ENCODE measurements around the gene VWDE. TPM values are rescaled to one million over a fixed set of nuclear protein-coding genes. Genes with fewer than 3 reads are reported as not detected.
"Not testable (repeated sequence)": the region's sequence is repeated elsewhere in the genome, so short reads cannot be mapped to it uniquely, and the experiment has no call there.

VWDE gene
- total RNA-seq, 1 donor from 2014 or later = 1.2 TPM

DNA sequence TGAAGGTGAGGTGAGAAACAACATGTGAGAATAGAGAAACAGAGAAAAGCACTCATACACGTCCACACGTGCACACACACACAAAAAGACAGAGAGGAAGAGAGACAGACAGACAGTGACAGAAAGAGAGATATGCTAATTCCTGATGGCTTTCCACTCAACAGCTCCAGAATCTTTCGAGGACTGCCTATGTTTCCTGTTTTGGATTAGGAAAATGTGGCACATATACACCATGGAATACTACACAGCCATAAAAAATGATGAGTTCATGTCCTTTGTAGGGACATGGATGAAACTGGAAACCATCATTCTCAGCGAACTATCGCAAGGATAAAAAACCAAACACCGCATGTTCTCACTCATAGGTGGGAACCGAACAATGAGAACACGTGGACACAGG lies 4.0 kb upstream of the VWDE start:
- DNase-seq (ENCODE audit: low spot score in 2 of 2); FAIRE-seq: not testable (repeated sequence)

GRCh38 chr7:12402365-12402725 lies 1.3 kb downstream of the VWDE start:
- DNase-seq (ENCODE audit: low spot score in 2 of 2) (no peak), FAIRE-seq (no peak)

DNA sequence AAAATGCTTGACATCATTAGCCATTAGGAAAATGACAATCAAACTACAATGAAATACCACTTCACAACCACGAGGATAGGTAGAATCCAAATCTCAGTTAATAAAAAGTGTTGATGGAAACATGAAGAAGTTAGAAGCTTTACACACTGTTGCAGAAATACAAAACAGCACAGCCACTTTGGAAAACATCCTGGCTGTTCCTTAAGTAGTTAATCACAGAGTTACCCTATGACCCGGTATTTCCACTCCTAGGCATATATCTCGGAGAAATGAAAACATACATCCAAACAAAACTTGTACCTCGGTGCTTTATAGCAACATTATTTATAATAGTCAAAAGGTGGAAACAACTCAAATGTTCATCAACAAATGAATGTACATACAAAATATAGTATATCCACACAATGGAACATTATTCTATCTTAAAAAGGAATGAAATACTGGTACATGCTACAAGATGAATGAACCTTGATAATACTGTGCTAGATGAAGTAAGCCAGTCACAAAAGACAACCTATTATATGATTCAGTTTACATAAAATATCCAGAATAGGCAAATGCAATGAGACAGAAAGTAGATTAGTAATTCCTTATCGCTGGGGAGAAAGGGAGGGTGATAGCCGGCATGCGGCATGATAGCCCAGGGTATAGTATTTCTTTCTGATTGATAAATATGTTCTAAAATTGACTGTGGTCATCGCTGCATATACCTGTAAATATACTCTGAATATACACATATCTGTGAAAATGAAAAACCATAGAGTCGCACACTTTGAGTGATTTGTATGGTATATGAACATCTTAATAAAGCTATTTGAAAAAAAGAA lies 1.9 kb downstream of the VWDE start:
- no peak for DNase-seq (ENCODE audit: low spot score in 2 of 2)
- no peak for FAIRE-seq

DNA sequence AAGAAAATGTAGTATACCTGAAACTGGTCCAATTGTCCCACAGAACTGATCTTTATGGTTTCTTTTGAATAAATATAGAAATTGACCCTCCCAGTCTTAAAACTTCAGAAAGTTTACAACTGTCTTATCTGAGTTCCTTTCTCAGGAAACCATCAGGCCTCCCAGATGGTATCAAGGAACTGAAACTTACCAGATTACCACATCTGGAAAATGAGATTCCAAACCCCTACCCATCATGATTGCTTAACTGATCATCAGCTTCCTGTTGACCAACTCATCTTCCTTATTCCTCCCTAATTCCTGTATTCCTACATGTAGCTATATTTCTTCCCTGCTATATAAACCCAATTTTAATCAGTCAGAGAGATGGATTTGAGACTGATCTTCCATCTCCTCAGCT lies 5.5 kb downstream of the VWDE start:
- DNase-seq (ENCODE audit: low spot score in 2 of 2) (no peak), FAIRE-seq (no peak)

DNA sequence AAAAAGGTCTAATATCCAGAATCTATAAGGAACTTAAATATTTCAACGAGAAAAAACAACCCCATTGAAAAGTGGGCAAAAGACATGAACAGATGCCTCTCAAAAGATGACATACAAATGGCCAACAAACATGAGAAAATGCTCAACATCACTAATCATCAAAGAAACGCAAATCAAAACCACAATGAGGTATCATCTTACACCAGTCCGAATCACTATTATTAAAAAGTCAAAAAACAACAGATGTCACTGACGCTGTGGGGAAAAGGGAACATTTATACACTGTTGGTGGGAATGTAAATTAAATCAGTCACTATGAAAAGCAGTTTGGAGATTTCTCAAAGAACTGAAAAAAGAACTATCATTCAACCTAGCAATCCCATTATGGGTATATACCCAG lies 6.0 kb downstream of the VWDE start:
- FAIRE-seq = no peak
- no peak for DNase-seq (ENCODE audit: low spot score in 2 of 2)

- not testable (repeated sequence) for DNase-seq (ENCODE audit: low spot score in 2 of 2); FAIRE-seq
Measured at GRCh38 chr7:12396670-12397069, 7.0 kb downstream of the VWDE start.

GRCh38 chr7:12391922-12392615 lies 11.6 kb downstream of the VWDE start:
- FAIRE-seq (no peak), DNase-seq (ENCODE audit: low spot score in 2 of 2) (no peak)

GRCh38 chr7:12389089-12389700 lies 14.5 kb downstream of the VWDE start:
- DNase-seq (ENCODE audit: low spot score in 2 of 2) (peak in 1 of 2 donors; percentile 6), FAIRE-seq (peak; percentile 24)

- no peak for DNase-seq (ENCODE audit: low spot score in 2 of 2)
- FAIRE-seq = no peak
Measured at GRCh38 chr7:12386313-12386740, 17.3 kb downstream of the VWDE start.

- DNase-seq (ENCODE audit: low spot score in 2 of 2) = no peak
Measured at GRCh38 chr7:12385364-12385786, 18.3 kb downstream of the VWDE start.

DNA sequence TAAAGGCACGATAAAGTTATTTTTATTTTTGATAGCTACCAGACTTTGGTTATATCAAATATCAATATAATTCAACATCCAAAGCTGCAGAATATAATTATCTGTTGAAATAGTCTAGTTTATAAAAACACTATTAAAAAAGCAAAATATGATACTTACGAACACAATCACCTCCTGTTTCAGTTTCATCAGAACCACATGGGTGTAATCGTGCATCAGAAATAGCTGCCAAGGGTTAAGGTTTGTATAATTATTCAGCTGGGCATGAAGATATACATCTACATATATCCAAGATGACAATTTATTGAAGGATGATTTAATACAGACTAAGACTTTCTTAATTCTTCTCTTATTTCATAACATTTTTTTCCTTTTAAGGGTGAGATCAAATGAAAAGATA lies 20.3 kb downstream of the VWDE start:
- no peak for DNase-seq (ENCODE audit: low spot score in 2 of 2)
- no peak for FAIRE-seq

More at GRCh38 chr7:12385364-12385786, 18.3 kb downstream of the VWDE start:
- no peak for FAIRE-seq

GRCh38 chr7:12378389-12378788 lies 25.3 kb downstream of the VWDE start:
- FAIRE-seq = no peak
- DNase-seq (ENCODE audit: low spot score in 2 of 2) = no peak

- FAIRE-seq = no peak
- DNase-seq (ENCODE audit: low spot score in 2 of 2) = no peak
Measured at GRCh38 chr7:12377406-12377805, 26.3 kb downstream of the VWDE start.

GRCh38 chr7:12373580-12374263 lies 29.9 kb downstream of the VWDE start:
- DNase-seq (ENCODE audit: low spot score in 2 of 2) (no peak), FAIRE-seq (no peak)

DNA sequence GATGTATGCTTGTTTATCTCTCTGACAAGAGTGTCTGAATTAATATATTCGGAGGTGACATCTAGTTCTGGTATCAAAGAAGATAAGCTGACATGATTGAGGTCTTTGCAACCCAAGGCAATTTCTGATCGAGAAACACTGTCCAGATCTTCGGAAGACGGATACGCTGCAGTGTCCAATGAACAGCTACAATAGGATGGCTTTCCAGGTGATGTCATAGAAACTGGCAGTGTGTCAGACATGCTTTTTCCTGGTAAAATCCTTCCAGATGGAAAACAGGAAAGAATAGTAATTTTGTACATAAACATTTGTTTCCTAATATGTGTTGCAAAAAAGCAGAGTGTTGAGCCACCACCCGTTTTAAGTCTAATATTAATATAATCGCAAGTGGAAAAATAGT lies 33.4 kb downstream of the VWDE start:
- FAIRE-seq (no peak), DNase-seq (ENCODE audit: low spot score in 2 of 2) (no peak)

GRCh38 chr7:12369756-12370155 lies 33.9 kb downstream of the VWDE start:
- DNase-seq (ENCODE audit: low spot score in 2 of 2) (no peak), FAIRE-seq (no peak)

DNA sequence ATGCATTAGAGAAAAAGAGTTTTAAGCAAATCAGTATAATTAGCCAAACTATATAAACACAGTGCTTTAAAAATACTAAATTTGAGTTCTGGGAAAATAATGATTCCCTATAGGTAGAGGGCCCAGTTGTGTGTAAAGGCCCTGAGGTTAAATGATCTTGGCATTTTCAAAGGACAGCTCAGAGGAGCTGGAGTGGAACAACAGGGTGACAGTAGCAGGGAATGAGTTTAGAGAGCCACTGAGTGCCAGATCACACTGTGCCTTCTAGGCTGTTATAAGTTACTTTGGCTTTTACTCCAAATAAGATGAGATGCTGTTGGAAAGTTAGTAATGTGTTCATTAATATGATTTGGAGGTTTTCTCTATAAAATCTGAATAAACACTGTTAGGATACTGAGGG lies 34.6 kb downstream of the VWDE start:
- no peak for FAIRE-seq
- DNase-seq (ENCODE audit: low spot score in 2 of 2) = no peak

DNA sequence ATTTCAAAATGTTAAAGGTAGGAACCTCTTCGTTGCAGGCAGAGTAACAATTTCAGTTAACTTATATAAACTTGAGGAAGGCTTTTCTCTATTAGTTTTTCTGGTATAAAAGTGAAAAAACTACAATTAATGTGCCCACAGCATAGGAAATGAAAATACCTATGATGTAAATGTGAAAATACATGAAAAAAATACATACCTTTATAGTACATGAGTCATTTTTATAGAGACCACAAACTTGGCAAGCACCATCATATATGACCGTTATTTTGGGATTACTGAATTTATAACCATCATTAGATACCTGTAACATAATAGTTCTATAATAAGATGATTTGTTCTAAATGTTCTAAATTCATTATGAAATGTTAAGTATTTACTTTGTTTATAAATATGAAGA lies 42.7 kb downstream of the VWDE start:
- no peak for FAIRE-seq
- DNase-seq (ENCODE audit: low spot score in 2 of 2) = no peak

DNA sequence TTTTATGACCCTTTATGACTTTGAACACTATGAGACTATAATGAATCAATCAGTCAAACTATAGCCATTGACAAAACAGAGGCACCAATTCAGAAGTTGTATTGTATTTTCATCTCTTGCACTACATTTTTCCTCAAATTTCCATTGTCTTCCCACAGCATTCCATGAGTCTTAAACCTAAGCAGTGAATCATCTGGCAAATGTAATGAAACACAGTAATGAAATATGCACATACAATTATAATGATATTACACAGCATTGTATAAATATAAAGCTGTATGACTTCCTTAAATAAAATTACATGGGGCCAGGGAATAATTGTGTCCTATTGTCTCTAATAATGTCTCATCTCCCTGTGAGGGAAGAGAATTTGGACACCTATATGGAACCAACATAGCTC lies 45.0 kb downstream of the VWDE start:
- no peak for FAIRE-seq
- no peak for DNase-seq (ENCODE audit: low spot score in 2 of 2)

DNA sequence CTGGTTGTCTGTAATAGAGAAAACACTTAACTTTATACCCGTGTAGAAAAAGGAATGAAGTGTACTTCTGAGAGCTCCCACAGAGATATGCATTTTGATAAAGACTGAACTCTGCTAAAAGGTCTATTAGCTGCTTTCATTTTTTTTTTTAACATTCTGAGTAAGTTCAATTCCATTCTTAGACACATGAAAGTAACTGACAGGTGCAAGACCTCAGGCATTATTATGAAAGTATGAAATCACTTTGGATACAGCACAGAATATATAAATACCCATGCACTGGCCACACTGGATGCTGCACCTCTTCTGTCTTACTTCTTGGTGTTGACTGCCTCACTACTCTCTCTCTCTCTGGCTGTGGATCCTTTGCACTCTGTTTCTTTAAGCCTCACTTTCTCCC lies 46.2 kb downstream of the VWDE start:
- no peak for DNase-seq (ENCODE audit: low spot score in 2 of 2)
- FAIRE-seq = no peak

DNA sequence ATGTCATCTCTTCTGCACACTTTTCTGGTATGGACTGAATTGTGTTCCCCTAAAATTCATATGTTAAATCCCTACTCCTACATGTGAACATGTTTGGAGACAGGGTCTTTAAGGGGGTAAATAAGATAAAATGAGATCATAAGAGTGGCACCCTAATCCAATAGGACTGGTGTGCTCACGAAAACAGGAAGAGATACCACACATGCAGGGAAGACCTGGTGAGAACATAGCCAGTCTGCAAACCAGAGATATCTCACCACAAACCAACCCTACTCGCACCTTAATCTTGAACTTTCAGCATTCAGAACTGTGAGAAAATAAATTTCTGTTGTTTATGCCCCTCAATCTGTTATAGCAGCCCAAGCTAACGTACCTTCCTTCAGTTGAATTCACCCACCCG lies 51.8 kb downstream of the VWDE start:
- FAIRE-seq (no peak), DNase-seq (ENCODE audit: low spot score in 2 of 2) (no peak)

All from frontal cortex (tissue), 4 donors.